SK-N-SH treated with all-trans-retinoic acid at 6 μM for 48 hours (cell line): ENCODE measurements around the gene DOP1A.

Experiments used
- ATAC-seq: fragments of 200-7000 bp; cut with Tn5 transposase; 3 replicates; pipeline ENCODE4 v1.9.1; 2020; ENCODE audit warnings: mild to moderate bottlenecking, moderate library complexity
- ARNTL ChIP-seq: fragments of 450-650 bp; formaldehyde crosslinking; IDR thresholded peaks from 2 replicates; pipeline ENCODE4 v1.5.0; 2020; ENCODE audit warnings: low read depth, mild to moderate bottlenecking, moderate library complexity, borderline replicate concordance
- BACH2 ChIP-seq: fragments of 250-450 bp; sonication (Bioruptor Pico); IDR thresholded peaks from 2 replicates; pipeline ENCODE4 v1.9.0; 2021; ENCODE audit warnings: mild to moderate bottlenecking, borderline replicate concordance
- CSDC2 ChIP-seq: fragments of 250-450 bp; sonication (Bioruptor Pico); IDR thresholded peaks from 2 replicates; pipeline ENCODE4 v1.5.0; 2020; ENCODE audit warnings: mild to moderate bottlenecking, moderate library complexity
- ESRRG ChIP-seq: fragments of 250-450 bp; sonication (Bioruptor Pico); IDR thresholded peaks from 2 replicates; pipeline ENCODE4 v1.6.1; 2021; ENCODE audit warnings: mild to moderate bottlenecking
- ISL1 ChIP-seq: fragments of 250-450 bp; sonication (Bioruptor Pico); IDR thresholded peaks from 2 replicates; pipeline ENCODE4 v2.1.2; 2022; ENCODE audit warnings: mild to moderate bottlenecking, moderate library complexity
- PPARA ChIP-seq: fragments of 250-450 bp; sonication (Bioruptor Pico); IDR thresholded peaks from 2 replicates; pipeline ENCODE4 v1.5.0; 2020; ENCODE audit warnings: mild to moderate bottlenecking, borderline replicate concordance
- SNAI2 ChIP-seq: fragments of 250-450 bp; sonication (Bioruptor Pico); IDR thresholded peaks from 2 replicates; pipeline ENCODE4 v1.5.0; 2020; ENCODE audit warnings: mild to moderate bottlenecking, moderate library complexity
- TCF4 ChIP-seq: fragments of 250-450 bp; sonication (Bioruptor Pico); IDR thresholded peaks from 2 replicates; pipeline ENCODE4 v1.8.0; 2021; ENCODE audit warnings: mild to moderate bottlenecking, moderate library complexity, borderline replicate concordance
- TOX ChIP-seq: fragments of 250-450 bp; sonication (Bioruptor Pico); IDR thresholded peaks from 2 replicates; pipeline ENCODE4 v1.8.0; 2021; ENCODE audit warnings: mild to moderate bottlenecking, moderate library complexity, borderline replicate concordance
- ZC3H10 ChIP-seq: fragments of 250-450 bp; sonication (Bioruptor Pico); IDR thresholded peaks from 2 replicates; pipeline ENCODE4 v1.5.1; 2021; ENCODE audit warnings: mild to moderate bottlenecking, moderate library complexity
- ZFP3 ChIP-seq: fragments of 250-450 bp; sonication (Bioruptor Pico); IDR thresholded peaks from 2 replicates; pipeline ENCODE4 v1.5.0; 2020; ENCODE audit warnings: mild to moderate bottlenecking, moderate library complexity
- ZFP30 ChIP-seq: fragments of 450-650 bp; formaldehyde crosslinking; IDR thresholded peaks from 2 replicates; pipeline ENCODE4 v1.5.0; 2022; ENCODE audit warnings: mild to moderate bottlenecking, moderate library complexity
- ZNF565 ChIP-seq: fragments of 450-650 bp; formaldehyde crosslinking; conservative IDR thresholded peaks from 2 replicates; pipeline ENCODE4 v1.5.0; 2020; ENCODE audit warnings: low read depth, mild to moderate bottlenecking, moderate library complexity
- ZNF8 ChIP-seq: fragments of 450-650 bp; formaldehyde crosslinking; IDR thresholded peaks from 2 replicates; pipeline ENCODE4 v1.5.0; 2020; ENCODE audit warnings: mild to moderate bottlenecking, moderate library complexity
- TF ChIP-seq, protein P1 (sequence below): fragments of 250-450 bp; sonication (Bioruptor Pico); IDR thresholded peaks from 2 replicates; pipeline ENCODE4 v1.8.0; 2021; ENCODE audit warnings: low read depth, mild to moderate bottlenecking, moderate library complexity, borderline replicate concordance
- TF ChIP-seq, protein P2 (sequence below): fragments of 250-450 bp; sonication (Bioruptor Pico); IDR thresholded peaks from 2 replicates; pipeline ENCODE4 v1.5.1; 2021; ENCODE audit warnings: mild to moderate bottlenecking, moderate library complexity
- TF ChIP-seq, protein P3 (sequence below): fragments of 250-450 bp; sonication (Bioruptor Pico); IDR thresholded peaks from 2 replicates; pipeline ENCODE4 v1.5.0; 2020; ENCODE audit warnings: mild to moderate bottlenecking, moderate library complexity

Gene DOP1A

DNA sequence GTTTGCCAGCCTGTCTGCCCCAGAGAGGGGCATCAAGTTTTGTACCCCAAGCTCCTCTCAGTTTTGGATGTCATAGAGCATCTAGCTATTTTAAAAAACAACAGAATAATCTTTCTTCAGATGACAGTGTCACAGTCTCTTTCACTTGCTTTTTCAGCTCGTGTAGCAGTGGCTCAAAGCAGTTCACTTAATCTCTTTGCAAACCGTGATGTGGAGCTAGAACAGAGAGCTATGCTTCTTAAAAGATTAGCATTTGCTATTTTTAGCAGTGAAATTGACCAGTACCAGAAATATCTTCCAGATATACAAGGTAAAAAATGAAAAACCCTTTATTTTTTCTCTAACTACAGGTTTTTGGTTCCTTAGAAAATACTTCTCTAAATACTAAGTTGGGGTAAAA lies 88.3 kb downstream of the DOP1A start:
- TF ChIP-seq ZFP30 (CRISPR knock-in tag): no peak
- no peak for TF ChIP-seq BACH2 (CRISPR knock-in tag)
- no peak for TF ChIP-seq ZNF8
- ATAC-seq: no peak

DNA sequence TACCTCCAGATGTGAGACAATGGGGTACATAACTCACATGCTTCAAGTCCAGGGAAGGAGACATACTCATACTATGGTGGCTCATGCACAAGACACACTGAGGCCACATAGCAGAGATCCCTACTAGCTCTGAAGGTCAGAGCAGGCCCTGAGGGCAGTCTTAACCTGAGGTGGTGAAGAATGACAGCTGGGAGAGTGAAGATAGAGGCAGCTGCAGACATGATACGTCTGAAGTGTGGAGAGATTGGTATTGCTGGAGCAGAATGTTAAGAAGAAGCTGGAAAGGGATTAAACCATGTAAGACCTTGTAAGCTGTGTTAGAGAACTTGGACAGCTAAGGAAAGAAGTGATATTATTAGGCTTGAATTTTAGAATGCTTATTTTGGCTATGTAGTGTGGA lies 92.7 kb downstream of the DOP1A start:
- ATAC-seq: no peak

DNA sequence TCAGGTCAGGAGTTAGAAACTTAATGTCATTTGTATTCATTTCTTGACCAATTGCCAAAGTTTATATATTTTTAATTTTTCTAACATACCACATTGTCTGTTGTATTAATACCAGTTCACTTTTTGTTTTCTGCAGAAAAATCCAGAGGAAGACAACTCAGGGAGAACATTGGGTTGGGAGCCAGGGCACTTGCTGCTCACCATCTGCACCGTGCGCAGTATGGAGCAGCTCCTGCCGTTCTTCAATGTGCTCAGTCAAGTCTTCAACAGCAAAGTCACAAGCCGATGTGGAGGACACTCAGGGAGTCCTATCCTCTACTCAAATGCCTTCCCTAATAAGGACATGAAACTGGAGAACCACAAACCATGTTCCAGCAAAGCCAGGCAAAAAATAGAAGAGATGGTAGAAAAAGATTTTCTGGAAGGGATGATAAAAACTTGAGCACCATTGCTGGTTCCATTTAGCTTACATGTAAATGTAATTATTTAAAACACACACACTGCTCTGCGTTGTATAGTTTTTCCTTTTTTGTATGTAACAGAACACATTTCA lies 100.3 kb downstream of the DOP1A start:
- no peak for ATAC-seq
- TF ChIP-seq SNAI2 (CRISPR knock-in tag): no peak
- TF ChIP-seq ZFP30 (CRISPR knock-in tag): no peak
- no peak for TF ChIP-seq ARNTL (CRISPR knock-in tag)
- no peak for TF ChIP-seq TCF4 (CRISPR knock-in tag)
- no peak for TF ChIP-seq BACH2 (CRISPR knock-in tag)
- TF ChIP-seq CSDC2: no peak
- TF ChIP-seq ZNF8: no peak

More for the DNA sequence above, 92.7 kb downstream of the DOP1A start:
- no peak for TF ChIP-seq PPARA
- TF ChIP-seq, protein P1, sequence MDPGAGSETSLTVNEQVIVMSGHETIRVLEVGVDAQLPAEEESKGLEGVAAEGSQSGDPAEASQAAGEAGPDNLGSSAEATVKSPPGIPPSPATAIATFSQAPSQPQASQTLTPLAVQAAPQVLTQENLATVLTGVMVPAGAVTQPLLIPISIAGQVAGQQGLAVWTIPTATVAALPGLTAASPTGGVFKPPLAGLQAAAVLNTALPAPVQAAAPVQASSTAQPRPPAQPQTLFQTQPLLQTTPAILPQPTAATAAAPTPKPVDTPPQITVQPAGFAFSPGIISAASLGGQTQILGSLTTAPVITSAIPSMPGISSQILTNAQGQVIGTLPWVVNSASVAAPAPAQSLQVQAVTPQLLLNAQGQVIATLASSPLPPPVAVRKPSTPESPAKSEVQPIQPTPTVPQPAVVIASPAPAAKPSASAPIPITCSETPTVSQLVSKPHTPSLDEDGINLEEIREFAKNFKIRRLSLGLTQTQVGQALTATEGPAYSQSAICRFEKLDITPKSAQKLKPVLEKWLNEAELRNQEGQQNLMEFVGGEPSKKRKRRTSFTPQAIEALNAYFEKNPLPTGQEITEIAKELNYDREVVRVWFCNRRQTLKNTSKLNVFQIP (CRISPR knock-in tag): no peak
- TF ChIP-seq, protein P2, sequence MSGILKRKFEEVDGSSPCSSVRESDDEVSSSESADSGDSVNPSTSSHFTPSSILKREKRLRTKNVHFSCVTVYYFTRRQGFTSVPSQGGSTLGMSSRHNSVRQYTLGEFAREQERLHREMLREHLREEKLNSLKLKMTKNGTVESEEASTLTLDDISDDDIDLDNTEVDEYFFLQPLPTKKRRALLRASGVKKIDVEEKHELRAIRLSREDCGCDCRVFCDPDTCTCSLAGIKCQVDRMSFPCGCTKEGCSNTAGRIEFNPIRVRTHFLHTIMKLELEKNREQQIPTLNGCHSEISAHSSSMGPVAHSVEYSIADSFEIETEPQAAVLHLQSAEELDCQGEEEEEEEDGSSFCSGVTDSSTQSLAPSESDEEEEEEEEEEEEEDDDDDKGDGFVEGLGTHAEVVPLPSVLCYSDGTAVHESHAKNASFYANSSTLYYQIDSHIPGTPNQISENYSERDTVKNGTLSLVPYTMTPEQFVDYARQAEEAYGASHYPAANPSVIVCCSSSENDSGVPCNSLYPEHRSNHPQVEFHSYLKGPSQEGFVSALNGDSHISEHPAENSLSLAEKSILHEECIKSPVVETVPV (CRISPR knock-in tag): no peak
- no peak for TF ChIP-seq CSDC2
- no peak for TF ChIP-seq BACH2 (CRISPR knock-in tag)
- TF ChIP-seq ZFP30 (CRISPR knock-in tag): no peak
- no peak for TF ChIP-seq ZFP3 (CRISPR knock-in tag)
- no peak for TF ChIP-seq TOX (CRISPR knock-in tag)
- TF ChIP-seq ZNF8: no peak
- TF ChIP-seq ZC3H10 (CRISPR knock-in tag): no peak

DNA sequence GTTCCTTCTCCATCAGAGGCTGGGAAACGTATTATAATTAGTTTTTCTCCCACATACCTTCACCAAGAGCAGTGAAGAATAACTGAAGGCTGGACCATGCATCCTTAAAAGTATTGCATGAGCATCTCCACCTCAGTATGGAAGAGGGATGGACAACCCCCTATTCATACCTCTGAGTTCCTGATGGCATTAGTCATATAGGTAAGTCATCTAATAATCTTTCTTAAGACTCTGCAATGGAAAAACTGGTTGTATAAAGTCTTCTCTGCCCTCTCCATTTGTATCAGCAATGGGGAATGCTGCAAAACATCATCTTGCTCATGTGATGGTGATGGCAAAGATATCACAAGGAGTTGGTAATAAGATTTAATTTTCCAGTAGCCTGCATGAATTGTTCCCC lies 101.1 kb downstream of the DOP1A start:
- TF ChIP-seq ZNF565 (CRISPR knock-in tag) (no peak), ESRRG (CRISPR knock-in tag) (no peak), ZNF8 (no peak)
- no peak for ATAC-seq

DNA sequence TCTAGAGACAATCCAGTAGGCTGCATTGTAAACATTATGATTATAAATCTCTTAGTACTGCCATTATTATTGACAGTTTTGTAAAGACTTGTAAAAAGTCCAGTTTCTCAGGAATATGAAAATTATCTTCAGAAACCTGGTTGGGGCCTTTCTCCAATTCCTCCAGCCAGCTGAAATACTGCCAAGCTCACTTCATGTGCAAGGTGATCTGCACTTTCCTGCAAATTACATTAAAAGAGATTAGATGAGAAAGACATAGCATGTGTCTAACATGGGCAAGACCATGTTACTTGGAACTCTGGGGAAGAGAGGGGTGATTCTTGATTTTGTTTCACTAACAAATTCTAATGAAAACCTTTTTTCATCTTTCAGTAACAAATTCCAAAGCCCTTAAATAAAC lies 101.6 kb downstream of the DOP1A start:
- TF ChIP-seq, protein P1 (CRISPR knock-in tag): no peak
- TF ChIP-seq, protein P3, sequence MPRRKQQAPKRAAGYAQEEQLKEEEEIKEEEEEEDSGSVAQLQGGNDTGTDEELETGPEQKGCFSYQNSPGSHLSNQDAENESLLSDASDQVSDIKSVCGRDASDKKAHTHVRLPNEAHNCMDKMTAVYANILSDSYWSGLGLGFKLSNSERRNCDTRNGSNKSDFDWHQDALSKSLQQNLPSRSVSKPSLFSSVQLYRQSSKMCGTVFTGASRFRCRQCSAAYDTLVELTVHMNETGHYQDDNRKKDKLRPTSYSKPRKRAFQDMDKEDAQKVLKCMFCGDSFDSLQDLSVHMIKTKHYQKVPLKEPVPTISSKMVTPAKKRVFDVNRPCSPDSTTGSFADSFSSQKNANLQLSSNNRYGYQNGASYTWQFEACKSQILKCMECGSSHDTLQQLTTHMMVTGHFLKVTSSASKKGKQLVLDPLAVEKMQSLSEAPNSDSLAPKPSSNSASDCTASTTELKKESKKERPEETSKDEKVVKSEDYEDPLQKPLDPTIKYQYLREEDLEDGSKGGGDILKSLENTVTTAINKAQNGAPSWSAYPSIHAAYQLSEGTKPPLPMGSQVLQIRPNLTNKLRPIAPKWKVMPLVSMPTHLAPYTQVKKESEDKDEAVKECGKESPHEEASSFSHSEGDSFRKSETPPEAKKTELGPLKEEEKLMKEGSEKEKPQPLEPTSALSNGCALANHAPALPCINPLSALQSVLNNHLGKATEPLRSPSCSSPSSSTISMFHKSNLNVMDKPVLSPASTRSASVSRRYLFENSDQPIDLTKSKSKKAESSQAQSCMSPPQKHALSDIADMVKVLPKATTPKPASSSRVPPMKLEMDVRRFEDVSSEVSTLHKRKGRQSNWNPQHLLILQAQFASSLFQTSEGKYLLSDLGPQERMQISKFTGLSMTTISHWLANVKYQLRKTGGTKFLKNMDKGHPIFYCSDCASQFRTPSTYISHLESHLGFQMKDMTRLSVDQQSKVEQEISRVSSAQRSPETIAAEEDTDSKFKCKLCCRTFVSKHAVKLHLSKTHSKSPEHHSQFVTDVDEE: no peak
- no peak; the same call in 2 of the 3 replicates for ATAC-seq

DNA sequence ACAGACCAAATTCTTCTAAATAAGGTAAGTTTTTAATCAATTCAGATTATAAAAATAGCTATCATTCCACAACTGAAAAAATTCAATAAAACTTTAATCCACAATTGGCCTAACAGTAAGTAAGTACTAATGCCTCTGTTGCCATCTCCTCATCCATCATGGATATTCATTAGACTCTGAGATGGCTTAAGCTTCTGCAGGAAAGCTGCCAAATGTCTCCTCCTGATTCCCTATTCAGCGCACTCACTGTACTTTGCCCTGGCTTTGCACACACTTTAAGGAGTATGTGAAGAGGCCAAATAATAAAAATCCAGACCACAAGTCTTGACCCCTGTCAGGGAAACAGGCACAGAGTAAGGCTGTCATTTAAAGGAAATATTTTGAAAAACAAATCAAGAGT lies 102.0 kb downstream of the DOP1A start:
- no peak for TF ChIP-seq PPARA
- peak; percentile 83 for TF ChIP-seq ISL1 (CRISPR knock-in tag)
- peak; percentile 47 for ATAC-seq
